GM08714 (cell line): Measurements from ENCODE around the gene LY6G6C.

Source experiments
- H3K4me3 ChIP-seq: fragments of 200-500 bp; sonication (Bioruptor generic); 2 replicates; pipeline ENCODE4 v1.5.1; 2014; ENCODE audit warnings: mild to moderate bottlenecking, low read length, inconsistent platforms
- ZNF274 ChIP-seq: IDR thresholded peaks from 2 replicates; pipeline ENCODE4 v1.6.1; 2012; ENCODE audit warnings: mild to moderate bottlenecking, low read depth, low read length

The LY6G6C gene

DNA sequence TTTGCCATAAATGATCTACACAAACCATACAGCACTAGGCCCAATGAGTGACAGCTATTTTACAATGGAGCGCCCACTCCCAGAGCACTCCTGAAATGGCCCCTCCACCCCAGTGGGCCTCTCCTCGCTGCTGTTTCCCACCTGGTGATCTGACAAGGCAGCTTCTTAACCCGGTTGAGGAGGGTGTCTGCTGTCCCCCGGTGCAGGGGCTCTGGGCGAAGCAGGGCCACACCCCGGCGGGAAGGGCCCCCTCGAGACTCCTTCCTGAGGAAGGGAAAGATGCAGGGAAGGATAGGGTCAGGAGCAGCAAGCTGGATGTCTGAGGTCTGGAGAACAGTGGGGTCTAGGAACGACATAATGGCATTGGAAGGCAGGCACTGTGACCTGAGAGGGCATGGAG, 28.7 kb downstream of the LY6G6C start:
- H3K4me3 ChIP-seq: no peak overlapping the region
- no peak for TF ChIP-seq ZNF274

GRCh38 chr6:31692353-31692752, 29.2 kb downstream of the LY6G6C start:
- no peak for TF ChIP-seq ZNF274
- no peak overlapping the region for H3K4me3 ChIP-seq

DNA sequence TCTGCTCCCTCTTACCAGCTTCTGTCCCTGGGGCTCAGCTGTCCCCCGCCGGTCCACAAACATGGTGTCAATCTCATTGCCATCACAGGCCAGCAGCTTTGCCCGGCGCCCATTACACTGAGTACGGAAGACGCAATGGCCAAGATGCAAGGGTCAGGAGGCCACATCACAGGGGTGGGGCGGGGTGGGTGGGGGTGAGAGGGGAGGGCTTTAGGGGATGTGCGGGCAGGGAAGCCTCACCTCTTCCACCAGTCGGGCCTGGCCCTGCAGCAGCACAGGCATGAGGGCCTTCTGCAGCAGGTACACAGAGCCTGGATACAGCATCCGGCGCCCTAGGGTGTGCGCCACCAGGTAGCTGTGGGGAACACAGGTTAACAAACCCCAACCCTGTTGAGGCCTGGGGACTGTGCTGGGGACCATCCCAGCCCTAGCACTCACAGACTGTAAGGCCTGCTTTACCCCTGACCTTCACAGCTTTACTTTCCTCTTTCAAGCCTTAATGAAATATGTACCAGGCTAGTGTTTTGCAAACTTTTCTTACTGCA, 29.9 kb downstream of the LY6G6C start:
- no peak for TF ChIP-seq ZNF274
- H3K4me3 ChIP-seq: no peak overlapping the region

DNA sequence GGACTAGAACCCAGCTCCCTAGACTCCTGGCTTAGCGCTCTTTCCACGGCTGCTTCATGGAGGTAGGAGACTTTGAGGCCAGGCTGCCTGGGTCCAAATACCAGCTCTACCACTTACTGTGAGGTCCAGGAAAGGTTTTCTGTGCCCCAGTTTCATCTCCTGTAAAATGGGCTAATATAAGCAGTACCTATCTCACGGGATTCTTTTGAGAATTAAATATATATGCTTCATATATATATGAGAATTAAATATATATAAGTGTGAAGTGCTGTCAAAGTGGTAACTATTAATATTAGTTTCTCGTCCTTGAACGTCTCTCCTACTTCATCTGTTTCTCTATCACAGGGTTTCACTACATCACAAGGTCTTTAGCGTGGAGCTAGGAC, 30.5 kb downstream of the LY6G6C start:
- no peak overlapping the region for H3K4me3 ChIP-seq
- TF ChIP-seq ZNF274: no peak

- TF ChIP-seq ZNF274: no peak
- no peak overlapping the region for H3K4me3 ChIP-seq
Measured at GRCh38 chr6:31690231-31691077, 31.1 kb downstream of the LY6G6C start.

GRCh38 chr6:31689249-31690110, 32.1 kb downstream of the LY6G6C start:
- no peak for TF ChIP-seq ZNF274
- H3K4me3 ChIP-seq: no peak overlapping the region

GRCh38 chr6:31687860-31688693, 33.5 kb downstream of the LY6G6C start:
- TF ChIP-seq ZNF274: no peak
- H3K4me3 ChIP-seq: no peak overlapping the region

GRCh38 chr6:31687321-31687720, 34.2 kb downstream of the LY6G6C start:
- no peak overlapping the region for H3K4me3 ChIP-seq
- no peak for TF ChIP-seq ZNF274

DNA sequence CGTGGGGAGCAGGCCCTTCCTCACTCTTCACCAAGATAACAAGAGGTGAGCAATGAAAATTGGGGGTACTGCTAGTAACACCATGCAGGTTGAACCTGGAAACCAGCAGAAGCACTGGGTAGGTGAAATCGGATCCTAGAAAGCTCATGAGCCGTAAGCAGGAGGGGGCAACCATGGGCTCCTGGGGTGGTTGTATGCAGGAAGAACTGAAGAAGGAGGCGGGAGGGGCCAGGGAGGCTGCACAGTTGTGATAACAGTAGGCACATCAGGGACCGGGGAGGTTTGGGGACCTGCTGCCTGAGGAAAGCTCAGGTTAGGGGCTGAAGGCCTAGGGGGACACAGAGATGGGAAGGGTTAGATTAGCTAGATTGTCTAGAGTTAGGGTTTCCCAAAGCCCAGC, 35.1 kb downstream of the LY6G6C start:
- no peak for TF ChIP-seq ZNF274
- no peak overlapping the region for H3K4me3 ChIP-seq

DNA sequence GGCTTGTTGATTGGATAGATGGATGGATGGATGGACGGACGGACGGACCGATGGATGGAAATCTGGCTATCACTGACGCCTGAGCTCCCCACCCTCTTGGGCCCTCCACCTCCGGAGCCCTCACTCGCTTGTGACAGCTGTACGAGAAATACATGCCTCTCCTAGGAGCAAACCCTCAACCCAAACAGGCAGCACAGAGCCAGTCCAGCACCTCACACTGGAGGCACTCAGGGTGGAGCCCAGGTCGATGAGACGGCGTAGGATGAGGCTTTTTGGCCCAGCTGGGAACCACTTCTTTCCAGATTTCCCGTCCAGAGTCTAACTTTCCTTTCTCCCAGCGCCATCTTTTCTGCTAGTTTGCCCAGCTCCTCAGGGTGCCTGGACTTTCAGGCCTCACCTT, 38.0 kb downstream of the LY6G6C start:
- H3K4me3 ChIP-seq: no peak overlapping the region
- no peak for TF ChIP-seq ZNF274

DNA sequence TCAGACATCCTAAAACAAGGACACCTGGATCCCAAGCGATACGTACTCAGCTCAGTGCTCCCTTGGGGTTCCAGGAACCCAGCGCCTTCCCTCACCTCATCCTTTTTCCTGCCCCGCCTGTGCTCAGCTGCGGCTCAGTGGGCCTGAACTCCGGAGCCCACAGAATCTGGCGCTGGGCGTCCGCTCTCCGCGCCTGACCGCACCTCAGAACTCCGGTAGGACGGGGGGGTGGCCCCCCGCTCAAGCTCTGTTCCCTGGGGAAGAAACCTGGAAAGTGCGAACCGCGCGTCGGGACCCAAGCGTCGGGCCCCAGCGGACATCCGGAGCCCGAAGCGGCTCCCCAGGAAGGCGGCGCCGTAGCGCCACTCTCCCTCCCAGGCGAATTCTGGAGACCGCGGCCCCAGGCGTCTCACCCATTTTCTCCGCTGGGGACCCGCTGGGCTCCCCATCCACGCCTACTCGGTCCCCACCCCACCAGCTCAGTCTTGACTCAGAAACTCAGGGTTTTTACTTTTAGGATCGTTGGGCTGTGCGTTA, 40.3 kb downstream of the LY6G6C start:
- no peak for TF ChIP-seq ZNF274
- peak overlapping the region; percentile 20; the same call in 1 of the 2 replicates for H3K4me3 ChIP-seq

GRCh38 chr6:31680226-31681134, 41.1 kb downstream of the LY6G6C start, which contains the start of gene LY6G5C:
Gene LY6G5C, minus strand, starts transcription at chr6:31681067. Its CDS starts 694 bp downstream, at chr6:31680373.
- TF ChIP-seq ZNF274: no peak

GRCh38 chr6:31677955-31678354, 43.6 kb downstream of the LY6G6C start:
- no peak for TF ChIP-seq ZNF274
- H3K4me3 ChIP-seq: no peak overlapping the region

More at GRCh38 chr6:31680226-31681134, 41.1 kb downstream of the LY6G6C start, which contains the start of gene LY6G5C:
- peak within 1 kb of the TSS; percentile 20; the same call in 1 of the 2 replicates for H3K4me3 ChIP-seq
